ENCODE results near the gene SRSF4. TPM values are rescaled to one million over a fixed set of nuclear protein-coding genes. Genes with fewer than 3 reads are reported as not detected.
A peak's percentile ranks its signal among the peaks of the same experiment; 100 is the strongest.

Gene SRSF4
- polyA plus RNA-seq (2011; rRNA removed): 39.7 and 45.6 TPM in 2 replicates
- polyA minus RNA-seq (2011; rRNA and poly(A)+ RNA removed): 31.5 and 36.5 TPM in 2 replicates

GRCh38 chr1:29181413-29182225, at the start of gene SRSF4:
TSS of gene SRSF4 (minus strand) at chr1:29181900. CDS start at chr1:29181752, 148 bp downstream.
- ChIA-PET CTCF (interaction anchor here (0.6 to 4.4 kb wide), 26 partner anchors 8 to 538 kb away, joined by 3 to 79 read pairs (median 4); partner anchors contain the start of genes TAF12, TMEM200B and YTHDF2), POLR2A (interaction anchor here (0.6 to 3.4 kb wide), 25 partner anchors 11 to 1537 kb away, joined by 3 to 37 read pairs (median 4); partner anchors contain the start of genes EPB41, RNU11, TAF12 and TMEM200B)
- Histone ChIP-seq H3K4me3 (ENCODE audit: low read depth, low read length) (peak within 1 kb of the TSS; percentile 89), H3K27ac (ENCODE audit: low read depth, low read length) (peak within 1 kb of the TSS; percentile 98), H3K27me3 (ENCODE audit: control insufficient read depth, insufficient read depth, low read length) (no peaks in the 10 kb centered on the region), H3K9me3 (ENCODE audit: control insufficient read depth, insufficient read depth, low read length) (no peaks in the 10 kb centered on the region; the same call in 1 of the 2 replicates)
- TF ChIP-seq CTCF (IDR thresholded peaks at IDR 0.05; ENCODE audit: low read depth, low read length): peak; percentile 57
- peak; percentile 97 for DNase-seq (ENCODE audit: low read depth, low spot score)

- POLR2A ChIA-PET: interaction anchor here (1.1 to 1.2 kb wide), 2 partner anchors 8 to 1488 kb away, joined by 3 read pairs; no protein-coding TSS in a partner anchor
- peak within 1 kb of the TSS; percentile 39 for H3K27ac ChIP-seq (ENCODE audit: low read depth, low read length)
- peak; percentile 24; the same call in 1 of the 2 replicates for TF ChIP-seq CTCF (IDR thresholded peaks at IDR 0.05; ENCODE audit: low read depth, low read length)
Observed at GRCh38 chr1:29230553-29231378, 49.1 kb upstream of the SRSF4 start, which contains the start of gene MECR. TSS of gene MECR (minus strand) at chr1:29230934. CDS start at chr1:29230906, 28 bp downstream.

GRCh38 chr1:29230204-29230552, 48.5 kb upstream of the SRSF4 start:
- POLR2A ChIA-PET: interaction anchor here (1.1 kb wide), 1 partner anchor 9 kb away, joined by 3 read pairs; no protein-coding TSS in a partner anchor
- Histone ChIP-seq H3K27ac (ENCODE audit: low read depth, low read length) (no peak overlapping the region), H3K27me3 (ENCODE audit: control insufficient read depth, insufficient read depth, low read length) (peaks cover 6% of the 10 kb centered on the region), H3K4me3 (ENCODE audit: low read depth, low read length) (peak overlapping the region; percentile 93), H3K9me3 (ENCODE audit: control insufficient read depth, insufficient read depth, low read length) (no peaks in the 10 kb centered on the region)
- no peak for DNase-seq (ENCODE audit: low read depth, low spot score)
- CTCF ChIA-PET: interaction anchor here (0.5 to 3.3 kb wide), 2 partner anchors 13 to 1478 kb away, joined by 3 to 12 read pairs; no protein-coding TSS in a partner anchor
- TF ChIP-seq CTCF (IDR thresholded peaks at IDR 0.05; ENCODE audit: low read depth, low read length): no peak

More at GRCh38 chr1:29230553-29231378, 49.1 kb upstream of the SRSF4 start, which contains the start of gene MECR:
- DNase-seq (ENCODE audit: low read depth, low spot score): peak; percentile 51
- CTCF ChIA-PET: interaction anchor here (0.5 to 3.3 kb wide), 2 partner anchors 12 to 1477 kb away, joined by 3 to 12 read pairs; no protein-coding TSS in a partner anchor
- H3K9me3 ChIP-seq (ENCODE audit: control insufficient read depth, insufficient read depth, low read length): no peaks in the 10 kb centered on the region
- H3K4me3 ChIP-seq (ENCODE audit: low read depth, low read length): peak within 1 kb of the TSS; percentile 93
- H3K27me3 ChIP-seq (ENCODE audit: control insufficient read depth, insufficient read depth, low read length): peaks cover 6% of the 10 kb centered on the region

GRCh38 chr1:29227511-29227910, 45.8 kb upstream of the SRSF4 start:
- CTCF ChIA-PET: interaction anchor here (0.9 to 1.2 kb wide), 2 partner anchors 9 kb away, joined by 3 to 4 read pairs; no protein-coding TSS in a partner anchor
- DNase-seq (ENCODE audit: low read depth, low spot score): no peak
- Histone ChIP-seq H3K27me3 (ENCODE audit: control insufficient read depth, insufficient read depth, low read length) (no peaks in the 10 kb centered on the region), H3K4me3 (ENCODE audit: low read depth, low read length) (no peak overlapping the region), H3K9me3 (ENCODE audit: control insufficient read depth, insufficient read depth, low read length) (no peaks in the 10 kb centered on the region), H3K27ac (ENCODE audit: low read depth, low read length) (no peak overlapping the region)
- POLR2A ChIA-PET: interaction anchor here (0.7 kb wide), 1 partner anchor 34 kb away, joined by 5 read pairs; no protein-coding TSS in a partner anchor
- no peak for TF ChIP-seq CTCF (IDR thresholded peaks at IDR 0.05; ENCODE audit: low read depth, low read length)
